HUDEP-2 (cell line): ENCODE results near the gene C11orf91.

Experiments used
- DNase-seq, 76 experiments: peaks; one replicate each; lab custom pipeline; 2025; ENCODE audit not compliant: unreplicated experiment in 76 of 76; lab: John Stamatoyannopoulos, UW

Gene C11orf91

DNA sequence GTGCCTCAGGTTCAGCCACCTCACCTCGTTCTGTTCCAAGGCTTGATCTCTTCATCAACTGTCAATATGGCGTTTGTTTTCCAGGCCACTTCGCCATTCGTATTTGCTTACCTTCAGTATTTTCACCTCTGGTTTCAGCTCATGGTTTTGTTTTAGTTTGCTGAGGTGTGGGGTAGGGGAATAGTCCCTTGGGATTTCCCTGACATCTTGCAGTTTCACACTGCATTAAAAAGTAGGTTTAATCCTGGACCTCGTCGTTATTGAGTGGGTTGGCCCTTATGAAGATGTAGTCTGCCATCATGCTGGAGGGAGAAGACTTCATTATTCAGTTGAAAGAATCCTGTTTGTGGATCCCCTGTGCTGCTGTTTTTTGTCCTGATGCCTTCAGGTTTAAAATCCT, 46.0 kb downstream of the C11orf91 start:
- DNase-seq = no peak

DNA sequence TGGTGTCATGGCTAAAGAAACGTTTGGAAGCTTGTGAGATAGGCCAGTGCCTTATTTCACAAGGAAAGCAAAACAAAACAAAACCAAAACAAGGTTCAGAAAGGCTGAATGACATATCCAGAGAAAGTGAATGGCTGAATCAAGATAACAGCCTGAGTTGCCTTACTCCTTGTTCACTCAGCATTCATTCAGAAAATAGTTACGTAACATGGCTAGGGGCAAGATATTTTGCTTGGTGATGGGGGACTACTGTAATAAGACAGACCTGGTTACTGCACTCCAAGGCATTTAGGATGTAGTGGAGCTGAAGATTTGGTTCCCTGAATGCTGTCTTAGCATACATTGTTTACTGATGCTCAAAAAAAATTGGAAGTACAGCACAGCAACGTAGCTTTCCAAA, 47.7 kb downstream of the C11orf91 start:
- DNase-seq = no peak

DNA sequence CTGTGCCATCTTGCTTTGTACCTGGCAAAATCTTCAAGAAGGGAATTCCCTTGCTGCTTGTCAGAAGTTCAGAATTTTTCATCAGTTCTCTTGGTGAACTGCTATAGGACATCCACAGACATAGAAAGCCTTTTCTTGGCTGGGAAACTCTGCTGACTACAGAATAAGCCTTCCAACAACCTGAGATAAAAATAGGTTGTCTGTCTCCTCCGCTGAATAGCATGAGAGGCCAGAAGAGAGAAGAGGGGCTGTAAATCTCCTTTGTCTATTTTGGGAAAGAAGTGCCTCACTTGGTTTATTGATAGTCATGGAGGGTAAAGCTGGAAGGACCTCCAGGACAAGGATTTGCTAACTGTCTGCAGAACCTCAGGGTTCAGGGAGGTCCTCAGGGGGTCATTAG, 48.2 kb downstream of the C11orf91 start:
- no peak for DNase-seq

DNA sequence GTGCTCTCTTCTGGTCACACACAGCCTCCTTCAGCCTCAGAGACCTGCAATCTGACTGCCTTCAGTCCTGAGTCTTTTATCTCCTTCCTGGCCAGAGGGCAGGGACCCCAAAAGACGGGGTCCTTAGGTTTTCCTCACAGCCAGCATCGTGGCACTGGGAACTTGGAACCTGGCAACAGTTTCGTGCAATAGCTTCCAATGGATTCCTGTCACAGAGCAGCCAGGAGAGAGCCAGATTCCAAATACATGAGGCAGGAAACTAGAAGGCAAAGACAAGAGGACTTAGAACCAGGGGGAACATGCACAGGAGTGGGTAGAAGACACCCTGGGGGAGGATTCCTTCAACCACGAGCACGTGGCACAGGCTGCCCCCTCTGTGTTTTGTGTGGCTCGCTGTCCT, 48.6 kb downstream of the C11orf91 start:
- DNase-seq = no peak

DNA sequence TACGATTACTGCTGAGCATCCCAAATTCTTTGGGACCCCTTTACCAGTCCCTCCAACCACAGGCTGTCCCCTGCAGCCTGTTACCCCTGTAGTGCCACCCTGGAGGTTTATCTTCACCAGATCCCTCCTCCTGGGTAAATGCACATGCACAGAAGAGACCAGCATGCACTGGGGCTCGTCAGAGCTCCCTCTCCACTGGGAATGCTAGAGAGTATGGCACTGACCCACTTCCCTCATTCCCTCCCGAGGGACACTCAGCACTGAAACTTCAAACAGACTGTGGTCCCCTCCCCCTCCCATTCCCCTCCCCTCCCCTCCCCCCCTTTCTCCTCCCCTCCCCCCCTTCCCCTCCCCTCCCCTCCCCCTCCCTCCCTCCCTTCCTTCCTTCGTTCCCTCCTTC, 49.1 kb downstream of the C11orf91 start:
- no peak for DNase-seq

DNA sequence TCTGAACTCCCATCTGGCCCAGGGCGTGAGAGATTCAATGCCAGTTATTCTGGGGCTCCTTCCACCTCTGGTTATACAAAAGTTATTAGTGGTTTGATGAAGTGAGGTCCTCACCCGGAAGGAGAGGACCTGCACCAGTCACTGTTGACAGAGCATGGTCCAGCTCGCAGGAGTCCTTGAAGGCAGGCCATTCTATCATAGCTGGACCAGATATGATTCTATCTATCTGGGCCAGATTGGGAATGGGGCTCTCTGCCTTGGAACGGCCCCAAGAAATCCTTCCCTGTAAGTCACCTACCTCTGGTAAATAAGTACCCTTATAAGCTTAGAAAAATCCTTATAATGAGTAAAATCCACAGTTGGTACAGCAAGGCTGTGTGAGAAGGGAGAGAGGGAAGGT, 50.7 kb downstream of the C11orf91 start:
- DNase-seq = no peak
